ENCODE measurements around the gene TAB2.

GRCh38 chr6:149289966-149290365 lies 27.5 kb upstream of the TAB2 start:
- TF ChIP-seq EZH2 (IDR thresholded peaks at IDR 0.05), result no peak
- TF ChIP-seq RAD21 (IDR thresholded peaks at IDR 0.05; ENCODE audit: low read depth), result no peak
- no peak for TF ChIP-seq ATF3 (IDR thresholded peaks at IDR 0.05)
- no peak for TF ChIP-seq REST (IDR thresholded peaks at IDR 0.05; ENCODE audit: low read depth)
- no peak for TF ChIP-seq POLR2A (IDR thresholded peaks at IDR 0.05; ENCODE audit: borderline replicate concordance, extremely low read depth, insufficient read depth, insufficient read length)
- no peak for TF ChIP-seq CTCF (IDR thresholded peaks at IDR 0.05 in 2 of 3, conservative IDR thresholded peaks at IDR 0.05 in 1 of 3; ENCODE audit: borderline replicate concordance in 1 of 3, insufficient read depth in 1 of 3, low read depth in 2 of 3, low read length in 2 of 3)
- no peak for TF ChIP-seq ZNF274 (IDR thresholded peaks at IDR 0.05; ENCODE audit: low read depth, low read length)
- TF ChIP-seq CBX3 (IDR thresholded peaks at IDR 0.05; ENCODE audit: low read depth), result no peak
- no peak for TF ChIP-seq POLR2AphosphoS5 (IDR thresholded peaks at IDR 0.05; ENCODE audit: low read depth, low read length)

All from HCT116 (cell line).